NCI-H2227 treated with DMSO at 0.1 percent for 48 hours (cell line): Measurements from ENCODE around the gene AVPR1A.

Experiments
- DNase-seq: peaks from one replicate; lab custom pipeline; 2025; lab: John Stamatoyannopoulos, UW

AVPR1A gene

DNA sequence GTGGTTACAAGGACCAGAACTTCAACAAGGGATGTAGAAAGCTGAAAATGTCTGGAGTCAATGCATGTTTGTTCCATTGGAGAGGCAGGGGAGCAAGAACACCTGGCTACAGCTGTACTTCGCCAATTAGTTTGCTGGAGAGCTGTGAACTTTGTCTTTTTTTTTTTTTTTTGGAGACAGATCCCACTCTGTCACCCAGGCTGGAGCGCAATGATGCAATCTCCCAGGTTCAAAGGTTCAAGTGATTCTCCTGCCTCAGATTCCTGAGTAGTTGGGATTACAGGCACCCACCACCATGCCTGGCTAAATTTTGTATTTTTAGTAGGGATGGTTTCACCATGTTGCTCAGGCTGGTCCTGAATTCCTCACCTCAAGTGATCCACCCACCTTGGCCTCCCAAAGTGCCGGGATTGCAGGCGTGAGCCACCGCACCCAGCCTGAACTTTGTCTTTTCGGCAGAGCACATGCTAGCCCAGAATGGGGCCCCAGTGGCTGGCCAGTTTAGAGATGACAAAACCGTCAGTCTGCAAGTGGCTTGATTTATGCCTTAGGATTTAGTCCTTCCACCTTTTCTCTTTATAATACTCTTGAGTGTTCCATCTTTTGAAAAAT is 55.5 kb downstream of the AVPR1A start:
- DNase-seq: no peak

DNA sequence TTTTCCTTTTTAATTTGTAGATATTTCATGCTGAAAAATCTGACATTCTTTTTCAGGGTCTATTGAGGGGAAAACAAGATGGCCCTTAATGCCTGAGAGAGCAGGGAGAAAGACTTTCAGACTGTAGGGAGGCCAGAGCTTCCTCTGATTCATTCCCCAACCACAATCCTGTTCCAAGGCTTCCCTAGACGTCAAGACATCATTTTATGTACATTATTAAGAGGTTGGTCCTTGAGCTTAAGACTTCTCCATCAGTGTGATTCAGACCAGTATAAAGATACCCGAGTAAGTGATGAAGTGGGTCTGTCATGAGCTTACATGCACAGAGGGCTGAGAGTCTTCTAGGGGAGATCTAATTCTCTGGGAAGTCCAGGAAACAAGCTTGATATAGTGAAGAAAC is 57.3 kb downstream of the AVPR1A start:
- DNase-seq: no peak

DNA sequence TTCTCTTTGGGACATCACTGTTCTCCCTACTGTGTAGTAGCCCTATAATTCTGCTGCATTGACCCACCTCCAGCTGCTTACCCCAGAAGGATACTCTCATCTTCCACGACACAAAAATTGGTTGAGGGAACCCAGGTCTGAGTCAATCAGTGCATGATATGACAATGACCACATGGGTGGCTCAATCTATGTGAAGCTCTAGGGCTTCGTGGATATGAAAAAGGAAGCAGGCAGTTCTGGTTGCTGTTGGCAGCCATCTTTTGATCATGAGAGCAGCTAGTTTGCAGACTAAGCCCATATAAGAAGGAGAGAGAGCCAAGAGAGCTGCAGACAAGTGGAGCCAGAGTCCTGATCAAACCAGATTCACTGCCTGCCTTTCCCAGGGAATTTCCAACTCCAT is 57.9 kb downstream of the AVPR1A start:
- DNase-seq: no peak
